H7 (cell line): ENCODE data around the gene GCNA. TPM values are rescaled to one million over a fixed set of nuclear protein-coding genes. Genes with fewer than 3 reads are reported as not detected.
"Not testable (repeated sequence)": the region's sequence is repeated elsewhere in the genome, so short reads cannot be mapped to it uniquely, and the experiment has no call there.

Source experiments
- DNase-seq: peaks from one replicate; pipeline ENCODE4 v3.0.0; 2012
- H3K27me3 ChIP-seq: 2 replicates; pipeline ENCODE4 v1.6.0; 2011; ENCODE audit warnings: mild to moderate bottlenecking, low read length; ENCODE audit not compliant: control insufficient read depth, insufficient read depth
- H3K36me3 ChIP-seq: replicated peaks from 2 replicates; pipeline ENCODE4 v1.5.1; 2011; ENCODE audit warnings: low read length; ENCODE audit not compliant: control insufficient read depth, insufficient read depth
- H3K4me3 ChIP-seq: 2 replicates; pipeline ENCODE4 v1.5.1; 2011; ENCODE audit warnings: low read depth, mild to moderate bottlenecking, control low read depth, low read length, moderate library complexity; ENCODE audit not compliant: insufficient read depth
- total RNA-seq: library from RNA; depleted of rRNA; stranded (reverse); fragments of >200 nt; shearing (Covaris generic); gene quantifications from 2 replicates; pipeline ENCODE4 v1.2.3, GENCODE V29; 2014

Gene GCNA
- total RNA-seq, 1 experiment from 2014 or later: 0.55 TPM

GRCh38 chrX:71632923-71633657 is 54.9 kb downstream of the GCNA start:
- Histone ChIP-seq H3K36me3 (no peaks in the 10 kb centered on the region), H3K27me3 (no peaks in the 10 kb centered on the region), H3K4me3 (no peak overlapping the region)
- DNase-seq: no peak

GRCh38 chrX:71634366-71634765 is 56.1 kb downstream of the GCNA start:
- DNase-seq: no peak
- Histone ChIP-seq H3K4me3 (no peak overlapping the region), H3K36me3 (no peaks in the 10 kb centered on the region), H3K27me3 (no peaks in the 10 kb centered on the region)

- Histone ChIP-seq H3K36me3 (no peaks in the 10 kb centered on the region), H3K4me3 (no peak overlapping the region), H3K27me3 (no peaks in the 10 kb centered on the region)
- DNase-seq: no peak
Measured at GRCh38 chrX:71636438-71637252, 58.4 kb downstream of the GCNA start.

- DNase-seq: no peak
- Histone ChIP-seq H3K27me3 (no peaks in the 10 kb centered on the region), H3K4me3 (no peak overlapping the region), H3K36me3 (no peaks in the 10 kb centered on the region)
Measured at GRCh38 chrX:71637253-71637618, 59.0 kb downstream of the GCNA start.

GRCh38 chrX:71637848-71638247 is 59.6 kb downstream of the GCNA start:
- H3K4me3 ChIP-seq: no peak overlapping the region
- DNase-seq: no peak
- no peaks in the 10 kb centered on the region for H3K27me3 ChIP-seq
- H3K36me3 ChIP-seq: no peaks in the 10 kb centered on the region

- no peaks in the 10 kb centered on the region for H3K27me3 ChIP-seq
- H3K36me3 ChIP-seq: no peaks in the 10 kb centered on the region
- DNase-seq: no peak
- H3K4me3 ChIP-seq: no peak overlapping the region
Measured at GRCh38 chrX:71638409-71638808, 60.2 kb downstream of the GCNA start.

- DNase-seq: no peak
- H3K27me3 ChIP-seq: no peaks in the 10 kb centered on the region
- no peaks in the 10 kb centered on the region for H3K36me3 ChIP-seq
- no peak overlapping the region for H3K4me3 ChIP-seq
Measured at GRCh38 chrX:71640002-71640401, 61.8 kb downstream of the GCNA start.

- not testable (repeated sequence) for H3K4me3 ChIP-seq, H3K36me3 ChIP-seq, DNase-seq, H3K27me3 ChIP-seq
Measured at GRCh38 chrX:71644406-71644805, 66.2 kb downstream of the GCNA start.

GRCh38 chrX:71650333-71650969 is 72.2 kb downstream of the GCNA start:
- DNase-seq: no peak
- H3K36me3 ChIP-seq: no peaks in the 10 kb centered on the region
- no peaks in the 10 kb centered on the region for H3K27me3 ChIP-seq
- H3K4me3 ChIP-seq: no peak overlapping the region

- DNase-seq: peak; percentile 61
- H3K4me3 ChIP-seq: no peak overlapping the region
- H3K27me3 ChIP-seq: no peaks in the 10 kb centered on the region
- no peaks in the 10 kb centered on the region for H3K36me3 ChIP-seq
Measured at GRCh38 chrX:71652405-71652804, 74.2 kb downstream of the GCNA start.

- DNase-seq: no peak
- Histone ChIP-seq H3K36me3 (no peaks in the 10 kb centered on the region), H3K27me3 (no peaks in the 10 kb centered on the region), H3K4me3 (no peak overlapping the region)
Measured at GRCh38 chrX:71653344-71653743, 75.1 kb downstream of the GCNA start.

GRCh38 chrX:71657267-71657666 is 79.0 kb downstream of the GCNA start:
- no peaks in the 10 kb centered on the region for H3K27me3 ChIP-seq
- H3K36me3 ChIP-seq: no peaks in the 10 kb centered on the region
- DNase-seq: no peak
- H3K4me3 ChIP-seq: no peak overlapping the region

GRCh38 chrX:71659342-71659741 is 81.1 kb downstream of the GCNA start:
- Histone ChIP-seq H3K4me3 (no peak overlapping the region), H3K27me3 (no peaks in the 10 kb centered on the region), H3K36me3 (no peaks in the 10 kb centered on the region)
- no peak for DNase-seq

- no peak overlapping the region for H3K4me3 ChIP-seq
- no peak for DNase-seq
- no peaks in the 10 kb centered on the region for H3K36me3 ChIP-seq
- no peaks in the 10 kb centered on the region for H3K27me3 ChIP-seq
Measured at GRCh38 chrX:71659959-71660358, 81.7 kb downstream of the GCNA start.
